Activated T-cell treated with anti-CD3 and anti-CD28 coated beads, Interleukin-2, amount 50 U/mL, for 1 hour (primary cell): ENCODE data around the gene DGKB.

Source experiments
- DNase-seq: peaks from one replicate; pipeline ENCODE4 v3.0.0-alpha.2; 2020

The DGKB gene

GRCh38 chr7:14430926-14431325, 471.6 kb downstream of the DGKB start:
- DNase-seq = no peak

GRCh38 chr7:14425559-14425958, 477.0 kb downstream of the DGKB start:
- no peak for DNase-seq

- DNase-seq = no peak
Observed at GRCh38 chr7:14424675-14425074, 477.9 kb downstream of the DGKB start.

DNA sequence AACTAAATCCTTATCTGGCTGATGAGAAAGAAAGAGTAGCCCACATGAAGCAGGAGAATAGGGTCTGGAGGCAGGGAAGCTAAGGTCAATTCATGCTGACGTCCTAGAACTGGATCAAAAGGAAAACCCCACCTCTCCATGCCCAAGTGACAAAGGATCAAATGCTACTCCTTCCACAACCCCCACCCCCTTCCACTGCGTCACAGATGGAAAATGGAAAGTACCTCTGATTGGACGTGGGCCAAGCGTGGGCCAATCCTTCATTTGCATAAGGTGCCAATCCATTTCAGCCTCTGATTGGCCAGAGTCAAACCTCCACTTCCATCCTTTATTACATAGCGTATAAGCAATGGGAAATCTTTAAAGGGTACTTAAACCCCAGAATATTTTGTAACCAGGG, 481.8 kb downstream of the DGKB start:
- DNase-seq = no peak

GRCh38 chr7:14419531-14419930, 483.0 kb downstream of the DGKB start:
- DNase-seq = no peak

DNA sequence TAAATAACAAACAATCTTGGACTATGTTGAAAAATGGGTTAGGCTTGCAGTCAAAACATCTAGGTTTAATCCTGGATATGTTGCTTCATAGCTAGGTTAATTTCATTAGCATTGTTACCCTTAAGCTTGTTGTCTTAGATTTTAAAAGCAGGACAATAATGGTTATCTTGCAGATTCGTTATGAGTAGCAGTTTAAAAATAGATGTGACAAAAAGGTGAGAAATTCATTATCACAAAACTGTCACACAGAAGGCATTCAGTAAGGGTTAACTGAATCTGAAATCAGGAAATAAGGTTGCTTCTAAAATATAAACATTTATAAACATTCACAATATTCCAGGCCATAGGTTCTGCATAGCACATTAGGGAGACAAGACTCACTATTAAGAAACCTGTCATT, 483.9 kb downstream of the DGKB start:
- DNase-seq = no peak

DNA sequence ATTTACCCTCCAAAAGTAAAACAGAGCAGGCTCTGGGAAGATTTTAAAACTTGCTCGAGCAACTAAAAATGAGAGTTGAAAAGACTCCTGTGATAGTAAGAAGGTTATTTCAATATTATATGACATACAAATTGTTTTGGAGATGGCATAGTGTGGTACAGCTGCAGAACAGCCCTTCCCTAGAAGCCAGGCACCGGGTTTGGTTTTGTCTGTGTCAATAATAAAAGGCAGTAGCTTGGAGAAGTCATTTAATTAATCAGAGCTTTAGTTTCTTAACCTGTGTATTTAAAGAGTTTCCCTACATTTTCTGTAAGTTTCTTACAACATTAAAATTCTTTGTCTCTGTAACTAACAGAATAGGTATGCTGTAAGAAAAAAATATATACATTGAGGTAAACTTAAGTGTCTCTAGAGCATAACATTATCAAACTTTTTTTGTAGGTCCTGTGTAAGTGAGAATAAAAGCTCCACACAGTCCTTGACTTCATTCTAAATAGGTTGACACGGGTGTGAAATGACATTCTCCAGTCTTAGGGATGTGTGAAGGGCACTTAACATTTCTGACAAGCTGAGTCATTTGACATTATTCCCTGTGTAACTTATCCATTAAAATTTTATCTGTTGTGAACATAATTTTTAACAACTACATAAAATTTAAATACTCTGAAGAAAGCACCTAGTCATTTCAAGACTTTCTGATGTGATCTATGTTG, 488.1 kb downstream of the DGKB start:
- DNase-seq = no peak

DNA sequence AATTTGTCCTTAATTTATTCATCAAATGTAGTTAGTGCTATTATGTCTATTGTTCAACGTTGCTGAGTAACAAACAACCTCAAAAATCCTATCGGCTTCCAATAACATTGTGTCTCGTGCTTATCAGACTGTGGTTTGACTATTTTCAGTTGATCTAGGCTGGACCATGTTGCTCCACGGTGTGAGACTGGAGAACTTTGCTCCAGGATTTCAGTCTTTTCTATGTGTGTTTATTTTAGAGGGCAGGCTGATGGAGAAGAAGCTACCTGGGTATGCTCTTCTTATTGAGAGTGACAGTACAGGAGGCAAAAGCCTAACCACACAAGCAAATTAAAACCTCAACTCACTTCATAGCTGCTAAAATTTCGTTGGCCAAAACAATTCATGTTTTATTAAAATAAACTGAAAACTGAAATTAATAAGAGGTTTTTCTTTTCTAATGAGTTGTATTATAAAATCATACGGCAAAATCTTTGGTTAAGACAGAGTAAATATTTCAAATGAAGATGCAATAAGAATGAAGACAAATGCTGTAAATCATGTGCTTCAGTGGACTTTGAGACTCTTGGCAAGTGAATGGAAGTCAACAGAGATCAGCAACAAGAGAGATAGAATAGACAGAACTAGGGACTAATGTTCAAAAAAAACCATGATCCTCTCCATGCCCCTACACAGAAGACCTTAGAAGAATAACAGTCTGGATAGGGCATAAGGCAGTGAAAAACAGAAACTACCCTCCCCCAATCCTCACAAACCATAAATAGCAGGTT, 495.1 kb downstream of the DGKB start:
- no peak for DNase-seq

- no peak for DNase-seq
Observed at GRCh38 chr7:14403587-14403986, 499.0 kb downstream of the DGKB start.

- DNase-seq = no peak
Observed at GRCh38 chr7:14400271-14400670, 502.3 kb downstream of the DGKB start.

GRCh38 chr7:14398526-14398925, 504.0 kb downstream of the DGKB start:
- DNase-seq = no peak

GRCh38 chr7:14395860-14396259, 506.7 kb downstream of the DGKB start:
- DNase-seq = no peak

GRCh38 chr7:14394786-14395185, 507.8 kb downstream of the DGKB start:
- DNase-seq = no peak

DNA sequence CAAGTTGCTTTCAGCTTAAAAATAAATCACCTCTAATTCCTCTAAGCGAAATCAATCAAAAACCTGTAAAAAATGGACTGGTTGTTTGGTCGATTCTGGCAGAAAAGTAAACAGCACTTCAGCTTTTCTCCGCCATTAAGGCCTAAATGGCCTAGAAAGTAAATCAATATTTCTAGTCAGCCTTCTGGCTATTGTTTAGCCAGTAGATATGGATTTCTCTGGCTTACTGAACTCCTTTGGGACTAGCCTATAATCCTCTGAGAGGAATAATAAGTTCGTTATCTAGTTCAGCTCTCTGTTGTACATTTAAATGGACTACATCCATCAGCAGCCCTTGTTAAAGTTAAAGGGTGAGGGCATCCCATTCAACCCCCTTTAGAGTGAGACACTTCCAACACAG, 513.0 kb downstream of the DGKB start:
- no peak for DNase-seq

DNA sequence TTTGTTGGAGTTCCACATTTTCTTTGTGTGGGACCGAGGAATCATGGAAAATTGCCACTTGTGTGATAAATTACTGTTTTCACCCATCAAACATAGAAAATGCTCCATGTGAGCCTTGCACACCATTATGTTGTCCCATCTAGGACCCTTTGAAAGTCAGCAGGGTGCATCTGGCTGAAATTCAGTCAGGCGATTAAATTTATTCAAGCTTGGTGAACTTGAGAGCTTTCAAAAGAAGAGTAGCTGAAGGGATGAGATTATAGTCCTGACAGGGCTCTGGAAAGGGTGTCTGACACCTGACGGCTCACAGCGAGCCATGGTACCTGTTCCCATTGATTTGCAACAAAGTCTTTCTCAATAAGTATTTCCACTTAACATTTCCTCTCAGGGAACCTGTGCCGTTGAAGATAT, 513.4 kb downstream of the DGKB start:
- DNase-seq = no peak

DNA sequence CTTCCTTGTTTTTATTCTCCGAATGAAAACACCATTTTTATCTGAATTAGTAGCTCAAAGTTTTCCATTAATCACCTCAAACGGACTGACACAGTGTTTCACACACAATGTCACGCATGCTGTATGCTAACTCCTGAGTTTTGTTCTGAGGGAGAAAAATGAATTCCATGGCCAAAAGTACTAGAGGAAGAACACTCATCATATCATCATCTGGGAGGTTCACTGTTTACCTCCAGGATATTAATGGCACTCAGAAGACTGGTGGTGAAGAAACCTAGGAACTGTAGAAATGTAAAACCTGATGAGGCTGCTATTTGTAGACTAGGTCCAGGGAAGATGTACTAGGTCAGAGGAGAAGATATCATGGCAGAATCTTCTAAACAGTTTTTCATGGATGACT, 517.5 kb downstream of the DGKB start:
- no peak for DNase-seq

DNA sequence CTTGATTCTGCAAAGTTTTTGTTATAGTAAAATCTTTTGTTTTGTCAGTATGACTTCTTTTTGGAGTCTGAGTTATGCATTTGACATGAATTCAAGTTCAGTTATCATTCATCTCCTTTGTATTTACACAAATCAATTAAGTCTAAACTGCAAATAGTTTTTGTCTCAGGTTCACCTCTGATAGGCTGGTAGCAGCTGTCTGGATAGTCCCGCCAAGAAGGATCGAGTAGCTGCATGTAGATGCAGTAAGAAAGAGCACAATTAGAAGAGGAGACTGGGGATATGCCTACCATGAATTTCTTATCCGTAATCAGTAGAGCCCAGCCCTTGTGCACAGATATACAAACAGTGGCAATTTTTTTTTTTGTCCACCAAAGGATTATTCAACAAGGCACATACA, 520.6 kb downstream of the DGKB start:
- DNase-seq = no peak

DNA sequence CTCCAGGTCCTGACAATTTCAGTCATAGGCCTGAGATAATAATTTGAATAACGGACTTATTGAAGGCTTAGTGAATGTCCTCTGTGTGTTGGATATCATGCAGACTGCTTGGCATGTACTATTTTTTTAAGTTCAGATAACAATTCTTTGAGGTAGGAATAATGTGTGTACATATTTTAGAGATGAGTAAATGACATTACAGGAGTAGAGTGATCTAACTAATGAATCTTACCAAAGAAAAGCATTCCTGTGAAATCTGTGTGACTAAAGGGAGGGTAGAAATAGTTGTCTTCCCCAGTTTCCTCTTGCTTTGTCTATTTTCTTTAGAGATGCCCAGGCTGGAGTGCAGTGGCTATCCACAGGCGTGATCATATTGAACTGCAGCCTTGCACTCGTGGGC, 521.2 kb downstream of the DGKB start:
- no peak for DNase-seq

DNA sequence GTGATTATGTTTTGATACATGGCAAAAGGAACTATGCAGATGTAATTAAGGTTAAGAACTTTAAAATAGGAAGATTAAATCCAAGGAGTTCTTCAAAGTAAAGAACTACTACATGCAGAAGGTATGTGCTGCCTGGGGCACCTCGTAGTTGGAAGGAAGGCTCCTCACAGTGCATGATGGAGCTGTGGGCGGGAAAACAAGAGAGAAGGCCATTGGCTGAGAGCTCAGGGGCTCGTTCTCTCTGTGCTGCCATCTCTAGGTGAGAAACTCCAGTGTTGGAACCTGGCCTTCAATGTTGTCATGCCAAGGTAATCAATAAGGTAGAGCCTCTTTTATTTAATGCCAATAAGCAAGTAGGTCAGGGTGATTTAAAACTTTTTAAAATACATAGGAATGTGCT, 521.7 kb downstream of the DGKB start:
- no peak for DNase-seq

DNA sequence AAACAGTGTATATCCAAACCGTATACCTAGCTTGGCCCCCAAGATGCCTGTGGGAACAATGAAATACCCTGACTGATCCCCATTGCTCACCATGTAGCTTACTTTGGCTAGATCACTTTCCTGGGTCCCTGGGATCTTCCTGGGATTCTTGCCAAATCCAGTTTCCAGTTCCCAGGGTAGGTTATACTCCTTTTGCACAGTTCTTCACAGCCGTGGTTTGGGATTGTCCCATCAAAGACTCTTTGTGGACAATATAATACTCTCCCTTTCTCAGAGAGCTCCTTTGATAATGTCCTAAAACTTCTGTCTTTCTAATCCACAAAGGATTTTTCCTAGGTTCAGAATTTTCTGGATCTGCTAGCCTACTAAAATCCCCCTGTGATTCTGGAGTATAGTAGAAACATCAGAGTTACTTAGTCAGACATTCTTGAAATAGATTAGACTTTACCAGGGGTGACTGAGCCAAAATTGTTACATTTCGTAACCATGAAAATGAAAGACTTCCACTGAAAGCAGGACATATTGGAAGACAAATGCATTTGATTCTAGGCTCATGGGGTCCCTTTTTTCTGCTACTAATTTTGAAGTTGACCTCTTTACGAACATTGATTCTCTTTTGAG, 524.8 kb downstream of the DGKB start:
- no peak for DNase-seq

GRCh38 chr7:14376711-14377110, 525.8 kb downstream of the DGKB start:
- no peak for DNase-seq

- DNase-seq = no peak
Observed at GRCh38 chr7:14375998-14376397, 526.6 kb downstream of the DGKB start.

DNA sequence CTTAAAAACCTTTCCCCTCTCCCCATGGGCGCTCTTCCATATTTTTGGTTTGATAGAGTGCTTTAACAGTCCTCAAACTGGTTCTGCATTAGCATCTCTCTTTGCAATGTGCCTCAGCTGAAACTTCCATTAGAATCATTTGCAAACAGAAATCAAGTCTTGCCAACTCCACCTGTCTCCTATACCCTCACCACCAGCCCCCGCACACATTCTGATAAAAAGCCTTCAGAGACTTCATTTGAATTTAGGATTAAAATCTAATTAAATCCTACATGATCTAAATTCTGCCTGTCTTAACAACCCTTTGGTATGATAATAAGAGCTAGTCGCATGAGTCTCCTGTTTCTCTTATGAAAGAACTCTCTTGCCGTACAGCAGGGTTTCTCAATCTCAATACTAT, 528.2 kb downstream of the DGKB start:
- DNase-seq = no peak

DNA sequence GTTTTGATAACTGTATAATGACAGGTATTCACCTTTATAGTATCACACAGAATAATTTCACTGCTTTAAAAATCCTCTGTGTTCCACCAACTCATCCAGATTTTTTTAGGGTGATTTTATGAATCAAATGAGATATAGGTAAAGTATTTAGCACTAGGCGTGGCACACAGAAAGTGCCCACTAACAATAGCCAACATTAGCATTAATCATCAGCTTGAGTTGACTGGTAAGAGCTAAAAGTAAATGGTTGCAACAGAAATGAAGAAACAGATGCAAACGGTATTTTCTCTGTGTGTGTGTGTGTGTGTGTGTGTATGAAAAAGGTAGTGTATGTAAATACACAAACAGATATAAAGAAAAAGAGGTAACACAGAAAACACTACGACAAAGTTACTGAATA, 534.3 kb downstream of the DGKB start:
- DNase-seq = no peak
